ENCODE data around the gene ULBP3.

Gene ULBP3

DNA sequence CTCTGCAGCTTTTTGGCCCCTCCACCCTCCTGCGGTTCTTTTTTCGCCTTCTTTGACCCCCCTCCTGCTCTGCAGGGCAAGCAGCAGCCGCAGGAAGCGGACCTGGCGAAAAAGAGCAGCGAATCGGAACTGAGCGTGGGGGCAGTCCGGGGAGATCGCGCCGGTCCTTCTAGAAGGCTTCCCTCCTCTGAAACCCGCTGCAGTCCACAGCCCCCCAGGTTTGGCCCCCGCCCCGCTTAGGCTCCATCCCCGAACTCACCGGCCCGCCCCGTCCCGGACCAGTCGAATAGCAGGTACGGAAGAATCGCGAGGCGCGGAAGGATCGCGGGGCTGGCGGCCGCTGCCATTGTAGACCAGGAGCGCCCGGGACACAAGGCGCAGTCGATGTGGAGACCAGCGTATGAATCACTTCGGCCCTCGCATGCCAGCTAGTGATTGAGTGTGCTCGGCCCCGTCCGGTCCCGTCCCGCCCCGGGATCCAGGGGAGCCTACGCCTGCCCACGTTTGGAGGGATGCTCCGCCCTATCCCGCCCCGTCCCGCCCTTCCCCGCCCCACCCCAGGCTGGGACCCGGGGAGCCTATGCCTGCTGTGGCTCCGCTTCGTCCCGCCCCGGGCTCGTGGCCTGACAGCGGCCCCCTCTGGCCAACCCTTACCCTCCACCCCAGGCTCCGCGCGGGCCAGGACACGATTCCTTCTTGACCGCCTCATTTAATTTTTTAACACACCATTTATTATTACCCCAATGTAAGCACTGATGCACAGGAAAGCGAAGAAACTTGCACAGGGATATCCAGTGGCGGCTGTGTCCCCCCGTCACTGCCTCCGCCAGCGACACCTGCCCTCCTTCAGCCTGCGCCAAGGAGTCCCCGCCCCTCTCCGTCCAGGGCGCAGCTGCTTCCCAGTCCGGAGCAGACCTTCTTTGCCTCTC lies at the start of gene ULBP3:
ULBP3 (minus strand) TSS at position 402 of the 929 bp plus-strand sequence; CDS start at position 347, 55 bp downstream.
- DNase-seq: no peak

DNA sequence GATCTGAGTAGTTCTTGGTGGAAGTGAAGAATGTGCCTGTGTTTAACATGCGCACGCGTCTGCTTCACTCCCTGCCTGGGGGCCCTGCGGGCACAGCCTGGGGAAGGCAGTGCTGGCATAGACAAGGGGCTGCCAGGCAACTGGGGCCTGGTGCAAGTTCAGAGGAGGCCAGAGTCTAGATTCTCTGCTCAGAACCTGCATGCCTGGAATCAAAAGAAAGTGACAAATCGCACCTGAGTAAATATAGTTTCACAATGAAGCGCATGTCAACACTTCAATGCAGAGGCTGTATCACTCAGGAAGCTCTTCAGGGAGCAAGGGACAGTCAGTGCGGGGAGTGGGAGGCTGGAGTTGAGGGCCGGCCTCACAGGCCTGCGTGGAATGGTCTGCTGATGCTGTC lies 49.7 kb upstream of the ULBP3 start:
- DNase-seq: no peak

DNA sequence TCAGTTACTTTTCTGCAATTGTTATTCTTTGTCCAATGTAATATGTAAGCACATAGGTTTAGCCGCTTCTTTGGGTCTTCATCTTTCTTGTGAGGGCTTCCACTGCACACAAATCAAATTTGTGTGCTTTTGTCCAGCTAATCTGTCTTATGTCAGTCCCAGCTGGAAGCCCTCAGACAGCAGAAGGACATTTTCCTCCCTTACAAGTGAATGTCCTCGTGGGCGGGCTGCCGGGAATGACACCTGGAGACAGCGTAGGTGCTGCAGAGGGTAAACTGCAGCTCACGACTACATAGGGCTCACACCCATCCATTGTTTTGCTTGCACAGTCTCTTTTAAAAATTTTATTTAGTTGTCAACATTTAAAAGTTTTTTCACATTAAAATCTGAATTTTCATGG lies 49.3 kb upstream of the ULBP3 start:
- DNase-seq: no peak

DNA sequence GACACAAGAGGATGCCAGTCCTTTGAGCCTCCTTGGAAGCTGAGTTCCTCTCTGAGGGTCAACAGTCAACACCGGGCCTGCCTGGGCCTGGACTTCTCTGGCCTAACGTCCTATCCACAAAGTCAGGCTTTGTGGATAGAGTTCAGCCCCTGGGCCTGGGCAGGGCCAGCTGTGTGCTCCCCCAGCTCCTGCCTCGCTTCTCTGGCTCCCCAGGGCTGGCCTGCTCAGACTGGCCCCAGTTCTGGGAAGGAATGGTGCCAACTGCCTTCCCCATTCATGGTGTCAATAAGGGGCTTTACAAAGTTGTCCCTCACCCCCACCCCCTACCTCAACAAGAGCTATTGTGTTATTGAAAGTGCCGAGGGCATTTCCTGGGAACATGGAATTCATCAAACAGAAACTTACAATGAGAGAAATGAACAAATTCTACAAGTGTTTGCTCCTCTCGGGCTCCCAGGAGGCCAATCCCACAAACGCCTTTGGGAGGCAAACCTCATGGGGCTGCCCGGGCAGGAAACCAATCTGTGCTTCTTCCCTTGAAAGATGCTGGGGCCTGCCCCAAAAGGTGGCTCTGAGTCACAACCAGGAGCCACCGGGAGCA lies 47.4 kb upstream of the ULBP3 start:
- DNase-seq: no peak

DNA sequence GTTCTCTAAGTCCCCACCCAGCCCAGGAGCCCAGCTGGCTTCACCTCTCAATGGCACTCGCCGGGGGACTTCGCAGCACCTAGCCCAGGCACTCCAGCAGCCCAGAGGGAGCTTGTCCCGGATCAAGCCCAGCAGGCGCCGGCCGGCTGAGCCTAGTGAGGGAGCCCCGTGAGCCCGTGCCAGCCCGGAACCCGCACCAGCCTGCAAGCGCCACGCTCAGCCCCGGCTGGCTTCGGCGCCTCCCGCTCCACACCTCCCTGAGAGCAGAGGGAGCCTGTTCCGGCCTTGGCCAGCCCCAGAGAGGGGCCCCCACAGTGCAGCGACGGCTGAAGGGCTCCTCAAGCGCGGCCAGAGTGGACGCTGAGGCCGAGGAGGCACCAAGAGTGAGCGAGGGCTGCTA lies 46.8 kb upstream of the ULBP3 start:
- DNase-seq: no peak

DNA sequence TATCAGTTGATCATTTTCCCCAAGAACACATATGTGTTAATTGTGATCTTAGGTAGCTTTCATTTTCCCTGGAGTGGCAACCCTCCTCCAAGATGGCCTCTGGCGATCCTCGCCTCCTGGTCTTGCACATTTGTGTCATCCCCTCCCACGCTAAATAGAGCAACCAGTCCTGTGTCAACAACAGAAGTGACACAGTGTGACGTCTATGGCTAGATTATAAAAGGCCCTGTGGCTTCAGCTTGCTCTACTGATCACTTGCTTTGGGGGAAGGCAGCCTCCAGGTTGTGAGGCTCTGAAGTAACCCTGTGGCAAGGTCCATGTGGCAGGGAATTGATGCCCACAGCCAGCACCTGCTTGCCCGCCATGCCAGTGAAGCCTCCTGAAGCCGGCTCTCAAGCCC lies 43.3 kb upstream of the ULBP3 start:
- no peak for DNase-seq

DNA sequence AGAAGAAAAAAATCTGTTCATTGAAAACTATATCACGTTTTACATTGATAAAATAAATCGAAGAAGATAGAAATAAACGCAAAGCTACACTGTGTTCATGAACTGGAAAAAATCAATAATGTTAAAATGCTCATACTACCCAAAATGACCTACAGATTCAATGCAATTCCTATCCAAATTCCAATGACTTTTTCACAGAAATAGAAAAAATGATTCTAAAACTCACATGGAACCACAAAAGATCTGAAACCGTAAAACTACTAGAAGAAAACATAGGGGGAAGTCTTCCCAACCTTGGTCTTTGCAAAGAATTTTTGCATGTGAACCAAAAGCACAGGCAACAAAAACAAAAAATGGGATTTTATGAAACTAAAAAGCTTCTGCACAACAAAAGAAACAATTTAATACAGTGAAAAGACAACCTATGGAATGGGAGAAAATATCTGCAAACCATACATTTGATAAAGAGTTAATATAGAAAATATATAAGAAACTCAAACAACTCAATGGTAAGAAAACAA lies 33.9 kb upstream of the ULBP3 start:
- no peak for DNase-seq

DNA sequence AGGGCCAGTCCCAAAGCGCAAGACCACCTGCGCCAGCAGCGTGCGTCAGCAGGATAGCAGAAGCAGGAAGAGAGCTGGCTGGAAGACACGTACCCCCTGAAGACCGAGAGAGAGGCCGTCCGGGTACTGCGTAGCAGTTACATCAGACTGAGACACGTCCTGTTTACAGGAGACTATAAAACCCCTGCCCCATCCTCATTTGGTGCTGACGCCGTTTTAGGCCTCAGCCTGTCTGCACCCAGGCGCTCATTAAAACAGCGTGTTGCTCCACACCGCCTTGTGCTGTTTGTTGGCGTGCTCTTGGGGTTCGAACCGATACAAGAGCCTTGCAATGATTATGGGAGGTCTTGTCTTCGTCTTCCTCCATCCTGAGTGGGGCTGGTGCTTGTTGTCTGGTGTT lies 31.8 kb upstream of the ULBP3 start:
- DNase-seq: no peak

DNA sequence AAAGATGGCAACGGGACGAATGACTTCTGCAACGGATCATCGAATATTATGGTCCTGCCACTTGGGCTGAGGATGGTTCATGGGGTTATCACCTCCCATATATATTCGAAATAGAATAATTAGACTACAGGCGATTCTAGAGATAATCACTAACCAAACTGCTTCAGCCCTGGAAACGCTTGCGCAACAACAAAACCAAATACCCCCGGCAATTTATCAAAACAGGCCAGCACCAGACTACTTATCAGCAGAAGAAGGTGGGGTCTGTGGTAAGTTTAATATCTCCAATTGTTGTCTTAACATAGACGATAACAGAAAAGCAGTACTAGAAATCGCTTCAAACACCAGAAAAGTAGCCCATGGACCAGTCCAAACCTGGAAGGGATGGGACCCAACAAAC lies 31.0 kb upstream of the ULBP3 start:
- no peak for DNase-seq

DNA sequence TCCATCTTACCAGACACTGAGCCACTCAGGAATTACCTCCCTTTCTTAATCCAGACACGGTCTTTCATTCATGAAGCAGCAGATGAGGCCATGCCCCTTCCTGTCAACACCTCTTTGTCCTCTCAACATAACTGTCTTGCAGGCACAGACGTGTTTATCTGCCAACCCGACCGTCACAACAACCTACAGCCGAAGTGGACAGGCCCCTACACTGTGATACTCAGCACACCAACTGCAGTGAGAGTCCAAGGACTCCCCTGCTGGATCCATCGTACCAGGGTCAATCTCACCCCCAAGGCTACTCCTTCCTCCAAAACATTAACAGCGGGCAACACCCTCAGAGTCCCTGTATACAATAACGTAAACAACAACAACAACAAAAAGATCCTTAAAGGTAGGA lies 30.6 kb upstream of the ULBP3 start:
- DNase-seq: no peak

DNA sequence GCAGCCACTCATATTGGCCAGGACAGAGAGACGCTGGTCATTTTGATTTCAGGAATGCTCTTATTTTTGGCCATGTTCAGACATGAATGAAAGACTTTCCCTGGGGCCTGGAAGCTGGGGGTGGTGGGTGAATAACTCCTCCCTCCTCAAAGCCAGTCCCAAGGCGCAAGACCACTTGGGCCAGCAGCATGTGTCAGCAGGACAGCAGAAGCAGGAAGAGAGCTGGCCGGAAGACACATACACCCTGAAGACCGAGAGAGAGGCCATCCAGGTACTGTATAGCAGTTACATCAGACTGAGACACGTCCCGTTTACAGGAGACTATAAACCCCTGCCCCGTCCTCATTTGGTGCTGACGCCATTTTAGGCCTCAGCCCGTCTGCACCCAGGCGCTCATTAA lies 29.2 kb upstream of the ULBP3 start:
- DNase-seq: no peak

DNA sequence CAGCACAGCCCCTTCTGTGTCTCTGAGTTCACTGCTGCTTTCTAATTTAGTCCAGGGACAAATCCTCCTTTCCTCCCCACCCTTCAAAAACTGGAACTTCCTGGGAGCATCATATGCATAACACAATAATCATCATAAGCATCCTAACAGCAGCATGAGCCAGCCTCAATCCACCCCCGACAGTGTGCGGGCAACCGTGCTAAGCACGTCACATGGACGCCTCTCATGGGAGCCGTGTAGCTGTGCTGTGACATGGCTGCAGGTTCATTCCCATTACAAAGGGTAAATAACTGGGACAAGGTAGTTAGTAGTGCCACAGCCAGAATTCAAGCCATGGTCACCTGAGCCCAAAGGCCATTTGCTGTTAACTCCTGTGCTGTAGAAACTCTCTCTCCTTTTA lies 24.5 kb upstream of the ULBP3 start:
- no peak for DNase-seq

DNA sequence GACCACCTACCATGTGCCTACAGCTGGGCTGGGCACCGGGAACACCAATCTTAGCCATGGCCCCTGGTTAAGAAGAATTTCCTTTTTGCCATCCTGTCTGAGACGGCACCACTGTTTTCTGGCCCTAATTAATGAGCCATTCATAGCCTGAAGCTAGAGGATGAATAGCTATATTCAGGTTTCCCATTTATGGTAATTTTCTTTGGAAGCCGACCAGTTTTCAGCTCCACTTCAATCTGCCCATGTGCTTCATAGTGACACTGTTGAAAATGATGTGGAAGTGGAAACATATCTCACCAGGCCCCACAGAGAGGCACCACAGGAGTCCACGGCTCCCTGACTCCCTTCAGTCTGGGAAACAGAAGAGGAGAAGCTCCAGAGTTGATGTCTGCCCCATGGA lies 22.6 kb upstream of the ULBP3 start:
- DNase-seq: no peak

DNA sequence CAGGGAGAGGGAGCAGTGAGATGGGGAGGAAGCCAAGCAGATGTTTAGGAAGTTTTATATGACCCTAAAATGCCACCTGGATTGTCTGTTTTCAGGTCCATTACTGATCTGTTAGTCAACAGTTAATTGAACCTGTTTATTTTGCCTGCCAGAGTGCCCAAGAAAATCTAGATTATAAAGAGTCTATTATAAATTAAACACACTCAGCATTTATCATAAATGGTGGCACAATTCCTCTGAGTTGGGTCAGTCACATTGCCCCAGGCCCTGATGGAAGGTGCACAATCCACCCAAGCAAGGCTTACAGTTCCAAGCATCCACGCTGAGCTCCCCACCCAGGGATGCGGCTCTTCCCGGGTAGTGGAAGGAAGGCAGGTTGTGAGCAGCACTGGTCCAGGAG lies 21.4 kb upstream of the ULBP3 start:
- DNase-seq: no peak

DNA sequence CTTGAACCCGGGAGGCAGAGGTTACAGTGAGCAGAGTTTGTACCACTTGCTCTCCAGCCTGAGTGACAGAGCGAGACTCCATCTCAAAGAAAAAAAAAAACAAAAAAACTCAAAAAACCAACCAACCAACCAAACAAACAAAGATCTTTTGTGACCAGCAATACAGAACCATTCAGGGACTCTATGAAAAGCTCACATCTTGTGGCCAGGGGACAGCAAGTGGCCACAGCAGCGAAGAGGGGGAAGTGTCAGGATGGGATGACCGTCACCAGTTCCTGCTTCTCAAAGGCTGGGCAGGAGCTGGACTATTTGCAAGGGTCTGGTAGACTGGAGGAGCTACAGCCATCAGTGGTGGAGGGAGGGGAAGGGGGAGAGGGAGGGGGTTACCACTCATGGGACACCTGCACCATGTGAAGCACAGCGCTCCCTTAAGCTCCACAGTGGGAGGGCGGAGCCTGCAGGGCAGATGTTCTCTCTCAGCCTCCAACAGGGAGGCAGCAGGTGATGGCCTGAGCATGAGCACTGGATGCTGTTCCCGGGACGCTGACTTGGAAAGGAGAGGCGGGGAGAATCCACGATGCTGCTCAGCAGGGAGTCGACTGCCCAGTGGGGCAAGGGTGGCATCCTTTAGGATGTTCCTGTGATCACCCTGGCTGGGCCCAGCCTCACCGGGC lies 19.7 kb upstream of the ULBP3 start:
- no peak for DNase-seq

DNA sequence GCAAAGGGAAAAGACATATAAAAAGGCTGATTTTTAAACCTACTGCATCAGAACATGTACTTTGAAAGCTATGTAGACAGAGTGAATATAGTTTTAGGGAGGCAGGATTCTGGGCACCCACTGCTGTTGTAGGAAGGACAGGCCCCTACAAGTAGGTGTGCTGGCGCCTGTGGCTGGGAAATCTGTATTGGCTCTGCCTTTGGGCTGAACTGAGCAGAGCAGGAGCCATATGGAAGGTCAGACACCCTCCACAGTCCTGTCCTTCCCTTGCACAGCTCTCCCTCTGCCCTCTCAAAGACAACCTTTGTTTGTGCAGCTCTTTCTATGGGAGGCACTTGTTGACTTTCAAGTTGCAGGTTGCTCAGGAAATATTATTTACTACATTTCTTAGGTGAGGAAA lies 18.4 kb upstream of the ULBP3 start:
- DNase-seq: no peak

DNA sequence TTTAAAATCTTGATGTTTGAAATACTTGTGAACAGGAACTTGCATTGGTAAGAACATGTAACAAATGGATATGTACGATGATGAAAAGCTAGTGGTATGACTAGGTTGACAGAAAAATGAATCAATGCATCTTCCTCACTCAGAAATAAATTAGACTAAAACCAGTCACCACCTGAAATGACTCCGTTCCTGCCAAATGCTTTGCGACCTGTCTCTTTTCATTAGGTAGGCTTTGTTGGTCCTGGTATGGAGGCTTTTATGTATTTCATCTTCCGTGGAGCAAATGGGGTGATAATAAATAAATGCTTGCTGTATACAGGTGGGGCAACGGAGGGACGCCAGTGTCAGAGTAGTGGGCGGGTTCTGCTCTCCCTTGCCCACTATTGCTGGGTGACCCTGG lies 17.1 kb upstream of the ULBP3 start:
- no peak for DNase-seq

DNA sequence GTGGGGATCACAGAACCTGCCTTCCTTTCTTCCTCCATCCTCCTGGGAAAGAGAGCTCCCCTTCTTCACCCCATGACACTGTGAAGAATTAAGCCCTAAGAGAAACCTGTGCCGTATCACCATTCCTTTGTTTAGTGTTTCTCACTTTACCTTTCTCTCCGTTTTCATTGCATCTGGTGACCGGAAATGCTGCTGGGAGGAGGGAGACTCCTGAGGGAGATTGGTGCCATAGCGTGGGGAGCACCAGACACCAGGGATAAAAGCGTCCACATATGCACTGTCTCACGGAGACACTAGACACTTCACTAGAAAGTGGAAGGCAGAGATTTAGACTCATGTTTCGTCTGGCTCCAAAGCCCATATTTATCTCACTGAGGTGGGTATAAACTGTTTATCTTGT lies 15.5 kb upstream of the ULBP3 start:
- DNase-seq: no peak

DNA sequence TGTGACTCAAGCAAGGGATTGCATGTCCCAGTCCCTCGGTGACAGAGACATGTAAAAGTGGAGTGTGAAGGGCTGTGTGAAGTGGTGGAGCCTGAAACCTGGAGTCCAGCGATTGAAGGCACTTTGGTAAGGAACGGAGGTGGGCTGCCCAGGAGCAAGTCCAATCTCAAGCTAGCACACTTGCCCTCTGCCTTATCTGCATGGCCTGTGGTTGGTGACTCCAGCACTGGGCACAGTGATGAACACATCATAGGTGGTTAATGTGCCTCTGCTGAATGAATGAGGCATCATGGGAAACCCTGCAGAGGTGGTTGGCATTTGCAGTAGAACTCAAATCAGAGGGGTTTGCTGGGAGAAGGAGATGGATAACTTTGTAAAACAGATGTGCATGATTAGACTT lies 14.9 kb upstream of the ULBP3 start:
- DNase-seq: no peak

DNA sequence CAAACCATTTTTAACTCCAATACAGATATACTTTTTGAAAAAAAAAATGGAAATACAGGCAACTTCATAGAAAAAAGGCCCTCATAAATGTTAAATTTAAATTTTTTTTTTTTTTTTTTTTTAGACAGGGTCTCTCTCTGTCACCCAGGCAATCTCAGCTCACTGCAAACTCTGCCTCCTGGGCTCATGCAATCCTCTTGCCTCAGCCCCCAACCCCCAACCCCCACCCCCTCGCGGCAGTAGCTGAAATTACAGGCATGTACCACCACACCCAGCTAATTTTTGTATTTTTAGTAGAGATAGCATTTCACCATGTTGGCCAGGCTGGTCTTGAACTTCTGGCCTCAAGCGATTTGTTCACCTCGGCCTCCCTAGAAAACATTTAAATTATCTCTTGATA lies 12.8 kb upstream of the ULBP3 start:
- DNase-seq: no peak

DNA sequence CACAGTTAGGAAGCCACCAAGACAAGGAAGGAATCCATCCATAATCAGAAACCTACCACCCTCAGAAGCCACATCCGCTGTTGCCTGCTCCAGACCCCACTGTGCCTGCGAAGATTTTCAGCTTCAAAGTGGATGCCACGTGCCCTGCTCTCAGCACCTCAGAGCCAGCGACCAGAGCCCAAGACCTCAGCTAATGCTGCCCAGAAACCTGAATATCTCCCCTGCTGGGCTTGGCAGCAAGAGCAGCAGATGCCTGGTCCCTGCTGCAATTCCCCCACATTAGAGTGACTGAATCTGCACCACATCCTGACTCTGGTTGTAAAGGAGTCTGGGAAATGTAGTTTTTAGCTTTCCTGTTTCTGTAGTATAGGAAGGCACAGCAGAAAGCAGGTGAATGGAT lies 10.7 kb upstream of the ULBP3 start:
- no peak for DNase-seq

DNA sequence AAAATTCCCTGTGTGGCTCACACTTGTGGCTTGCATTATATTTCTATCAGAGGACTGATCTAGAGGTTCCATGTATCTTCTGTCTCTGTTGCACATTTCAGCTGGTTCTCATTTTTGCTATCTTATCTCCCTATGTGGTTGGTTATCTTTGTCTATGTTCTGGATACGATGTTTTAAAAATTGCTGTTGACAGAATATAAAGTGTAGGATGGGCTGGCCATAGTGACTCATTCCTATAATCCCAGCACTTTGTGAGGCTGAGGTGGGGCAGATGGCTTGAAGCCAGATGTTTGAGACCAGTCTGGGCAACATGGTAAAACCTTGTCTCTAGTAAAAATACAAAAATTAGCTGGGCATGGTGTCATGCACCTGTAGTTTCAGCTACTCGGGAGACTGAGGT lies 9.9 kb upstream of the ULBP3 start:
- no peak for DNase-seq

DNA sequence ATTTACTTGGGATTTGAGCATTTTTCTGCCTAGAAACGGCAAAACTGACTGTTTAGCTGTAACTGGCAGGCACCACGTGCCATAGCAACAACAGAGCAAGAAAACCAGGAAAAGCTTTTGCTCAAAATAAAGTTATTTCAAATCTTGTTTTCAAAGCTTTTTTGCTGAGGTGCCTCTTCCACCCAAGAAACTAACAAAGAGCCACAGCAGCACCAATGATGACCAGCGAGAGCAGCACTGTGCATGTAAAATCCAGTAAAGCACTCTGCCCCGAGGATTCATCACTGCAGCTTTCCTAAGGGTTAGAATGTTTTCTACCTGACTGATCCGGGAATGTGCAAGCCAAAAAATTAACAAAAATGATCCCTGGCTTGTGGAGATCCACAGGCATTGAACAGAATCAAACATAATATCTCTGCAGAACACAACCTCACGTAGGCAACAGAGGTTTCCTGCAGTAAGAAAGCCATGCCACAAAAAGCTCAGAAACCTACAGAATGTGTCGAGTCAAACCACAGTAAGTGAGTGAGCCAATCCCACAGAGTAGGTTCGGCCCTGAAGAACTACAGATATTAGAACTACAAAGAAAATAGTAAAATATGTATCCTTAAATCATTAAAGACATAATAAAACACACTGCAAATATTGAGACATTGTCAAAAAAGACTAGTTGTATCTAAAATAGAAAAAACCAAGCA lies 7.4 kb upstream of the ULBP3 start:
- no peak for DNase-seq
